ENCODE measurements around the gene AUH.

The AUH gene

GRCh38 chr9:91315191-91315590, 46.5 kb downstream of the AUH start:
- H3K27me3 ChIP-seq (ENCODE audit: insufficient read depth, low read depth): no peaks in the 10 kb centered on the region

DNA sequence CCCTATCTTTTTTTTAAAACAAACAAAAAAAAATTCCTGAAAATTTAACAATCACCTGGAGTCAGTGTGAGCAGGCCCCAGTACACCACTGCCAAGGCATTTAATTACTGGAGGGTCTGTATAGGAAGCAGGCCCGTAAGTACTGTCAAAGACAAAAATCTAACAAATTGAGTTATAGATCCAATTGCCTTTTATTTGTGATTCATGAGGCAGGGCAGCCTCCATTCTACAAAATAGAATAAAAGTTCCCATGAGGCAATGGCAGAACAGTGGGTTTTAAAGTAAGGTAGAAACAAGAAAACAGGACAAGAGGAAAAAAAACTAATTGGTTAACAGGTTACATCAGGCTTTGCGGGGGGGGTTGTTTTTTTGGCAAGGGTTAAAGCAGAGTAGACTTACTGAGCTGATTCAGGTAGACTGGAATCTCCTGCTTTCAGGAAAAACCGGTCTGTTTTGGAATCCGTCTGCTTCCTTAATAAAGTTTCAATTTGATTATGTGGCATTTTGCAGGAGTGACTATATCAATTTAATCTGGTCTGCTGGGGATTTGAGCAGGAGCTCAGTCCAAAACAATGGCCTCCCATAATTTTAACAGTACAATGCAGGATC, 48.9 kb downstream of the AUH start:
- H3K79me2 ChIP-seq (ENCODE audit: insufficient read depth, low read depth): no peaks in the 10 kb centered on the region
- no peak overlapping the region for H3K9ac ChIP-seq
- no peak overlapping the region for H3K4me3 ChIP-seq (IDR thresholded peaks at IDR 0.05; ENCODE audit: insufficient read depth, low read depth, low read length)
- H3K4me1 ChIP-seq (ENCODE audit: low read depth, poor library complexity, severe bottlenecking): no peaks in the 10 kb centered on the region
- H2AFZ ChIP-seq (ENCODE audit: low read depth): no peak overlapping the region
- H3K27ac ChIP-seq: no peak overlapping the region
- H3K27me3 ChIP-seq (ENCODE audit: insufficient read depth, low read depth): no peaks in the 10 kb centered on the region
- H3K4me2 ChIP-seq: no peak overlapping the region
- no peaks in the 10 kb centered on the region for H3K36me3 ChIP-seq (ENCODE audit: insufficient read depth)
- H4K20me1 ChIP-seq (ENCODE audit: insufficient read depth): no peaks in the 10 kb centered on the region
- no peak for TF ChIP-seq CTCF (conservative IDR thresholded peaks at IDR 0.05; ENCODE audit: low read depth, low read length)

More at GRCh38 chr9:91315191-91315590, 46.5 kb downstream of the AUH start:
- H3K9ac ChIP-seq: no peak overlapping the region
- no peak overlapping the region for H3K4me2 ChIP-seq
- no peak overlapping the region for H3K27ac ChIP-seq
- H3K4me1 ChIP-seq (ENCODE audit: low read depth, poor library complexity, severe bottlenecking): no peaks in the 10 kb centered on the region
- no peaks in the 10 kb centered on the region for H3K36me3 ChIP-seq (ENCODE audit: insufficient read depth)
- H3K4me3 ChIP-seq (IDR thresholded peaks at IDR 0.05; ENCODE audit: insufficient read depth, low read depth, low read length): no peak overlapping the region
- H2AFZ ChIP-seq (ENCODE audit: low read depth): no peak overlapping the region
- no peaks in the 10 kb centered on the region for H3K79me2 ChIP-seq (ENCODE audit: insufficient read depth, low read depth)
- H4K20me1 ChIP-seq (ENCODE audit: insufficient read depth): no peaks in the 10 kb centered on the region
- TF ChIP-seq CTCF (conservative IDR thresholded peaks at IDR 0.05; ENCODE audit: low read depth, low read length): no peak

DNA sequence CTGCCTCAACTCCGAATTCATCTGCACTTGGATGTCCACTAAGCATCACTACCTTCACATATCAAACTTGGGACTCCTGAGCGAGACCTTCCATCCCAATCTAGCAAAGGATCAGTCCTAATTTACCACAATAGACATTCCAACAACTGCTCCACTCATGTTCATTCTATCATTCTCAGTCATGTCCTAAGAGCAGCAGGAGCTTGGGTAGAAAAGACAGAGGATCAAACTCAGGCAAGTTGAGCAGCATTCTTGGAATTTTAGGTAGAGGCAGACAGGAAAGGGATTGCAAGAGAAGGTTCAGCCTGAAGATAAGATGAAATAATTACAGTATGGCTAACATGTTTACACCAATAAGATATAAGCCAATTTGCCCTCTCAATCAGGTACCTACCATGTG, 51.7 kb downstream of the AUH start:
- Histone ChIP-seq H3K4me1 (ENCODE audit: low read depth, poor library complexity, severe bottlenecking) (peaks cover 3% of the 10 kb centered on the region), H3K27me3 (ENCODE audit: insufficient read depth, low read depth) (no peaks in the 10 kb centered on the region), H4K20me1 (ENCODE audit: insufficient read depth) (no peaks in the 10 kb centered on the region), H3K4me3 (IDR thresholded peaks at IDR 0.05; ENCODE audit: insufficient read depth, low read depth, low read length) (no peak overlapping the region), H3K27ac (no peak overlapping the region), H2AFZ (ENCODE audit: low read depth) (no peak overlapping the region), H3K79me2 (ENCODE audit: insufficient read depth, low read depth) (no peaks in the 10 kb centered on the region), H3K4me2 (no peak overlapping the region), H3K9ac (no peak overlapping the region), H3K36me3 (ENCODE audit: insufficient read depth) (no peaks in the 10 kb centered on the region)
- TF ChIP-seq CTCF (conservative IDR thresholded peaks at IDR 0.05; ENCODE audit: low read depth, low read length): no peak

GRCh38 chr9:91308191-91308590, 53.5 kb downstream of the AUH start:
- no peaks in the 10 kb centered on the region for H3K79me2 ChIP-seq (ENCODE audit: insufficient read depth, low read depth)
- H4K20me1 ChIP-seq (ENCODE audit: insufficient read depth): no peaks in the 10 kb centered on the region
- H3K4me2 ChIP-seq: no peak overlapping the region
- H3K4me3 ChIP-seq (IDR thresholded peaks at IDR 0.05; ENCODE audit: insufficient read depth, low read depth, low read length): no peak overlapping the region
- H3K36me3 ChIP-seq (ENCODE audit: insufficient read depth): no peaks in the 10 kb centered on the region
- H3K9ac ChIP-seq: no peak overlapping the region
- H2AFZ ChIP-seq (ENCODE audit: low read depth): no peak overlapping the region
- TF ChIP-seq CTCF (conservative IDR thresholded peaks at IDR 0.05; ENCODE audit: low read depth, low read length): no peak
- H3K27ac ChIP-seq: no peak overlapping the region
- no peaks in the 10 kb centered on the region for H3K27me3 ChIP-seq (ENCODE audit: insufficient read depth, low read depth)
- peaks cover 10% of the 10 kb centered on the region for H3K4me1 ChIP-seq (ENCODE audit: low read depth, poor library complexity, severe bottlenecking)
